CD4-positive, alpha-beta T cell treated with Interleukin-2 at 100 ng/mL for 4 hours (primary cell): ENCODE results near the gene URM1.

Experiments used
- DNase-seq: peaks from one replicate; pipeline ENCODE4 v3.0.0-alpha.2; 2020; ENCODE audit warnings: low spot score

The URM1 gene

DNA sequence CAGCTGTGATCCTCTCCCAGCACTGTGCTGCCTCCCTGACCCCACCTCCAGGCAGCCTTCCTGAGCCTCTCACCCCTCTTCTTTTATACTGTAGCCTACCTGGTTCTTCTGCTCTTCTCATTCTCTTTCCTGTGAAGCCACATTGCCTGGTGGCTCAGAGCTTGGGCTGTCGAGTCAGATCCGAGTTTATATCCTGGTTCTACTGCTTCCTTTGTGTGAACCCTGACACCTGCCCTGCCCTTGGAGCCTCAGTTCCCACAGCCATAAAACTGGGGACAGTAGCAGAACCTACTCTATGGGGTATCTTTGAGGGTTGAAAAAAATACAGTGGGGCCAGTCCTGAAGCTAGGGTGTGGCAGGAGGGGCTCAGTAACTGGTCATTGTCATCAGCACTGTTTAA is 22.0 kb upstream of the URM1 start:
- DNase-seq: no peak

DNA sequence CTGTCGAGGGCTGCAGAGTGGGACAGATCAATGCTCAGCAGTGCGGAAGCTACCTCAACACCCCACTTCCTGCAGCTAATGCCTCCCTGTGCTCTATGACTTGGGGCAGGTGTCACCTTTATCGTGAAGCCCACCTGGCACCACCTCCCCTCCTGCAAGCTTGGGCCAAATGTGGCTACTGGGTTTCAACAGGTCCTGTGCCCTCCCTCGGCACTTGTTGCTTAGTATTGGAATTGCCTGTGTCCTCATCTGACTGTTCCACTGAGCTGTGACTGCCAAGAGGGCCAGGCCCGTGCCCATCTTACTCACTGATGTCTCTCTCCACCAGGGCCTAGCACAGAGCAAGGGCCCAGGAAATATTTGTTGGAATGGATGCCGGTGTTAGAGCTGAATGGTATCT is 21.4 kb upstream of the URM1 start:
- no peak for DNase-seq

DNA sequence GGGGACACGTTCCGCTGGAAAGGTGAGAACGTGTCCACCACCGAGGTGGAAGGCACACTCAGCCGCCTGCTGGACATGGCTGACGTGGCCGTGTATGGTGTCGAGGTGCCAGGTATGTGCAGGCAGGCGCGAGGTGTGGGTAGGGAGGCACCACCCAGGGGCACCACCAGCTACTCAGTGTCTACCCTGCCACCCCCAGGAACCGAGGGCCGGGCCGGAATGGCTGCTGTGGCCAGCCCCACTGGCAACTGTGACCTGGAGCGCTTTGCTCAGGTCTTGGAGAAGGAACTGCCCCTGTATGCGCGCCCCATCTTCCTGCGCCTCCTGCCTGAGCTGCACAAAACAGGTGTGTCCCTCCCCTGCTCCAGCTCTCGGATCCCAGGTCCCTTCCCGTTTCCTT is 15.7 kb upstream of the URM1 start:
- no peak for DNase-seq

DNA sequence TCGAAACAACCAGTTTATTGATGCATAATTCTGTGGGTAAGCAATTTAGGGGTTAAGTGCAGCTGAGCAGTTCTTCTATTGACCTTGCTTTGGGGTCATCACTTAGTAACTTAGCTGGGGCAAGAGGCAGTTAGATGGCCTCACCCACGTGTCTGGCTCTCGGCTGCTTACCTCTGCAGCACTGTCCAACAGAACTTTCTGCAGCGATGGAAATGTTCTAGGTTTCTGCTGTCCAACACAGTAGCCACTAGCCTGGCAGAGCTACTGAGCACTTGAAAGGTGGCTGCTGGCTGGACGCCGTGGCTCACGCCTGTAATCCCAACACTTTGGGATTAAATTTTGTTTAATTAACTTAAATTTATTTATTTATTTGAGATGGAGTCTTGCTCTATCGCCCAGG is 13.1 kb upstream of the URM1 start:
- DNase-seq: no peak

DNA sequence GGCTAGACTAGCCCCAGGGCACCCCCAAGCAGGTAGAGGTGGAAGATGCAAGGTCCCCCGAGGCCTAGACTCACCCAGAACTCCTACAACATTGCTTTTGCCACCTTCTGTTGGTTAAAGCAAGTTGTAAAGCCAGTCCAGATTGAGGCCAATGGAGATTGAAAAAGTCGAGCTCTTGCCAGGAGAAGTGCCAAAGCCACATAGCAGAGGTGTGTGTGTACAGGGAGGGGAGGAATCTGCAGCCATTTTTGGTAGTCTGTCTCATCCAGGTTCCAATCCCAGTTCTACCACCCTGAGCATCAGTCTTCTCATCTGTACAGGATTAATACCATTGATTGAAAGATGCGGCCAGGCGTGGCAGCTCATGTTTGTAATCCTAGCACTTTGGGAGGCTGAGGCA is 12.3 kb upstream of the URM1 start:
- no peak for DNase-seq

DNA sequence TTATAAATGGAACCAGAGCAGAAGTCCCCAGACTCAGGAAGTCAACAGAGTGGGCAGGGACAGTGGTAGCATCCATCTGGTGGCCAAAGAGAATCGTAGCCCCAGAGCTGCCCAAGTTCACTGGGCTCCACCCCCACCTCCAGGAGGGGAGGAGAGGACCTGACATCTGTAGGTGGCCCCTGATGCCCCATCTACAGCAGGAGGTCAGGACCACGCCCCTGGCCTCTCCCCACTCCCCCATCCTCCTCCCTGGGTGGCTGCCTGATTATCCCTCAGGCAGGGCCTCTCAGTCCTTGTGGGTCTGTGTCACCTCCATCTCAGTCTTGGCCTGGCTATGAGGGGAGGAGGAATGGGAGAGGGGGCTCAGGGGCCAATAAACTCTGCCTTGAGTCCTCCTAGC is 10.3 kb upstream of the URM1 start:
- no peak for DNase-seq

DNA sequence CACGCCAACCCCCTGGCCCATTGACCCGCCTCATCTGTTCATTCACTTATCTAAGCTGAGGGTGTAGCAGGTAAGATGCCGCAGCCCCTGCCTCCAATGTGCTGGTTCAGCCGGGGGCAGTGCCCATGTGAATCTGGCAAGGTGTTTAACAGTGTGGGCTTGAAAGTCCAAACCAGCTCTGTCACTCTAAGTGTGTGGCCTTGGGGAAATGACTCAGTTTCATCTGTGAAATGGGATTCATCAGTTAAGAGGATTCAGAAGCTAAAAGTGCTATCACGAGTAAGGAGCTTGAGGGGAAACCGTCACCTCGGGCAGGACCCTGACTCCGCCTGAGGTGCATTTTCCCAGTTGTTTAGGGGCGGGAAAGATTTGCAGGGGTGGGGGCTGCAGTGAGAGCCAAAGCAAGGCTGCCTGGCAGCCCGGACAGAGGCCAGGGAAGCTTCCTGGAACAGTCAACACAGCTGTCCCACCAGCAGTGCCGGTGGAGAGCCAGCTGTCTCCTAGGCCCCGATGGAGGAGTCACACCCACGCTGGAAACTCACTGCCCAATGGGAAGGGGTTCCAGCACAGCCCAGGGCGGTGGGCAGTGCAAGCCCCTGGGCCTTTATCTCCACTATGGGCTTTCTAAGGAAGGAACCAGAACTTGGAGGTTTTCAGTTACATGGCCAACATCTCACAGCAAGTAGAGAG is 9.7 kb upstream of the URM1 start:
- no peak for DNase-seq

DNA sequence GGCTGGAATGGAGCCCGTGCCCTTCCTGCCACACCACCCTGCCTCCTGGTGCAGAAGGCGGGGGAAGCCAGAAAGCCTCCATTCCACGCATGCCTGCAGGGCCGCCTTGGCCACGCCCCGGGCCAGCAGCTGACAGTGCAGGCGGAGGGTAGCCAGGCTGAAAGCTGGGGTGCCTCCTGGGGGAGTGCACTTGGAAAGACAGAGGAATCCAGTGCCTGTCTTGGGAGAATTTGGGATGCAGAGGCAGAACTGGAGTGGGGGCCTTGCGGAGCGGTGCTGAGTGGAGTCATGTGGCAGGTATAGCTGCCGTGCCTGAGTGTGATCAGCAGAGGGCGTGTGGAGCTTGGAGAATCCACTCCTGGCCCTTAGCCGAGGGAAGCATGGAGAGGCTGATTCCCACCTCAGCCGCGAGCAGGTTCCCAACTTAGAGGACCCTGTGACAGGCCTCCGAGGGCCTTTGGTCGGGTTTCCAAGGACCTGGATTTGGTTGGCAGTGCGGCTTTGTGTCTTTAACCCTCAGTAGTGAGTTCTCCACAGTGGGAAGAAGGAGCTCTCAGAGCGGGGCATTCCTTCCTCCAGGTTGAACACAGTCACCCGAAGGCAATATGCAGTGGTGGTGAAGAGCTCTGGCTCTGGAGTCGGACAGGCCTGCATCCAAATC is 9.1 kb upstream of the URM1 start:
- DNase-seq: peak; percentile 70

DNA sequence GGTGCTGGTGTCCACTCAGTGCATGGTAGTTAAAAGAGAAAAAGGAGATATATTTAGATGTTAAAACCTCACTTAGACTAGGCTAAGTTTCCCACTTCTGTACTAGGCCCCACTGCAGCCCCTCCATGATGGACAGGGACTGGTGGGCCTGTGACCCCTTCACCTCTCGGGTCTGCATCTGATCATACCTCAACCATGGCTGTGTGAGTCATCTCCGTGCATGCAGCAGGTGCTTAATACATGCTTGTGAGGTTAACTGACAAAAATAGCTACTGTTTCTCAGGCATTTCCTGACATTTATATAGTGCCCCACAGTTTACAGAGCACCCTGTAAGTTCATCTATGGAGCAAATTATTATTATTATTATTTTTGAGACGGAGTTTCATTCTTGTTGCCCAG is 8.4 kb upstream of the URM1 start:
- no peak for DNase-seq

DNA sequence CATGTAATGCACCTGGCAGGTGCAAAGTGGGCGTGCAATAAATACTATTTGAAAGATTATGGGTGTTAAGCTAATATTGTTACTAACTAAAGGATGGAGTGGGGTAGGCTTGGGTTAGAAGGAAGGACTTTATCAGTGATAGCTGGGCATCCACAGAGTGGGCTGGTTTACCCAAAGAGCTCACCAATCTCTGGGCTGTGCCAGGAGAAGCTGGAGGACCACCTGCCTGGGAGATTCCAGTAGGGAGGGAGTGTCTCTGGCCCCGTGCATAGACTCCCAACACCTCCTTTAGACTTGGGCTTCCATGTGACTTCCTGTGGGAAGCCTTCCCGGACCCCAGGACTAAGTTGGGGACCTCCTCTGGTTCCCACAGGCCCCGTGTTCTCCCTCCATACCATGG is 5.6 kb upstream of the URM1 start:
- no peak for DNase-seq

DNA sequence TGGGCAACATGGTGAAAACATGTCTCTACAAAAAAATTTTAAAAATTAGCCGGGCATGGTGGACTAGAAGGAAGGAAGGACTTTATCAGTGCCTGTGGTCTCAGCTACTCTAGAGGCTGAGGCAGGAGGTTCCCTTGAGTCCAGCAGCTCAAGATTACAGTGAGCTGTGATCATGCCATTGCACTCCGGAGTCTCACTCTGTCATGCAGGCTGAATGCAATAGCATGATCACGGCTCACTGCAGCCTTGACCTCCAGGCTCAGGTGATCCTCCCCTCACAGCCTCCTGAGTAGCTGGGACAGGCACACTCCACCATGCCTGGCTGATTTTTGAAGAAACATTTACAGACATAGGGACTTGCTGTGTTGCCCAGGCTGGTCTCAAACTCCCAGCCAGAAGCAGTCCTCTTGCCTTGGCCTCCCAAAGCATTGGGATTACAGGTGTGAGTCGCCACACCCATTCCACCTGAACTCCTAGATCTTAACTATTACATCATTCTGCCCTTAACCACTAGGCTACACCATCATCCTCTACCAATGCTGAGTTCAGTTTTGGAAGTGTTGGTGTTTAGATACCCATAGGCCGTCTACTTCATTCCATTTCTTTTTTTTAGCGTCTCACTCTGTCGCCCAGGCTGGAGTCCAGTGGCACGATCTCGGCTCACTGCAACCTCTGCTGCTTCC is 2.0 kb upstream of the URM1 start:
- DNase-seq: no peak

DNA sequence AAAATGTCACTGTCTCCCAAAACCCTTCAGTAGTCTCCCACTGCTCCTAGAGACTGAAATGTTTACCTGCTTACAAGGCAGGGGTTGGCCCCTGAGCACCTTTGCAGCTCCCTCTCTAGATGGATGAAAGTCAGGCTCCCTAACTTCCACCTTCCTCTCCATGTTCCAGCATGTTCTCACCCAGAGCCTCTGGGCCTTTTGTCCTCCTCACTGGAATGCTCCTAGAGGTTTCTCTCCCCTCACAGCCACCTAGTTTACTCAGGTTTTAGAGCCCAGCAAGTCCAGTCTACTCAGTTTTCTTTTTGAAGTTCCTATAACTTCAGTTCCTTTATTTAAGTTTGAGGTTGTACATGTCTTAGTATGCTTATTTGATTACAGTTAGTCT is 815 bp upstream of the URM1 start:
- no peak for DNase-seq

DNA sequence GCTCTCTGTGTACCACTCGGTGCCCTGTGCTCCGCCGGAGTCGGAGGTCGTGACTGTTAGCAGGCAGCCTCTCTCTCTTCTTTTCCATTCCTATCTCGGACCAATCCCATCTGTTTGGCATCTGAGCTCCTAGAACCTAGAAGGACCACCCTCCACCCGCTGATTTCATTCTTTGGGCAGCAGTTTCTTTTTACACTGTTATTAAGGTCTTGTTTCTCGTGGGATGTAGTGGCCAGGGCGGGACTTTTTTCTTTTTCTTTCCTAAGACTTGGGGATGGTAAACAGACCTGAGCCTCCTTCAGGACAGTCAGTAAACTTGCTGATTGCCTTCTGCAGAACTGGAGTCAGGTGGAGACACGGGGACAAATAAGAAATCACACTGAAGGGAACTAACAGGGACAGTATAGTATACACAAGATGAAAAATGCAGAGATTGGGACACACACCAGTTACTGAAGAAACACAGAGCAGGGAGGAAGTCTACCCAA is 500 bp downstream of the URM1 start:
- DNase-seq: no peak

DNA sequence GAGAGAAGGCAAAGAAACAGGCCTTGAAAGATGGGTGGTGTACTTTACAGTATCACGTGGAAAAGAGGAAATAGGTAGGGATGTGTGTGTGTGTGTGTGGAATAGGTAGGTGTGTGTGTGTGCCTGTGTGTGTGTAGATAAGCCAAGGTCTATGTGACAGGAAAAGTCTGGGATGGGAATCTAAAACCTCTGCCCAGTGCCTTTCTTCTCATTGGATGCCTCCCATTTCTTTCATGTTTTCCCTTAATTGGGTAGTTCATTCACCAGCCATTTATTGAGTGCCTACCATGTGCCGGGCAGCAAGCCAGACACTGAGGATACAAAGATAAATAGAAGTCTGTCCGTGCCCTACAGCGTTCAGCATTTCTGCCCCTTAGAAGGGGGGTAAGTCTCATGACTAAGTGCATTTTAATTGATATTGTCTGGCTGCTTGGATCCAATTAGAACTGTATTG is 1.0 kb downstream of the URM1 start:
- DNase-seq: no peak

DNA sequence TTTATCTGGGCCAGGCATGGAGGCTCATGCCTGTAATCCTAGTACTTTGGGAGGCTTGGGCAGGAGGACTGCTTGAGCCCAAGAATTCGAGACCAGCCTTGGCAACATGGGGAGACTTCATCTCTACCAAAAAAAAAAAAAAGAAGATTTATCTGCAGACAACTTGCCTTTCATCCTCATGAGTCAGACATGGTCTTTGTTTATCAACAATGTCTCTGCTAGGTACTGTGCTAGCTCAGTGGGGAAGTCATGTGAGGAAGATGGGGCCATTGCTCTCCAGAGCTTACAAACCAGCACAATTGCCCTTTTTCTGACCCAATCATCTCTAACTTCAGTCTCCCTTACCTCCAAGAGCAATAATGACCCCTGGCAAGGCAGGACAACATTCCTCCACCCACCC is 1.6 kb downstream of the URM1 start:
- DNase-seq: no peak

DNA sequence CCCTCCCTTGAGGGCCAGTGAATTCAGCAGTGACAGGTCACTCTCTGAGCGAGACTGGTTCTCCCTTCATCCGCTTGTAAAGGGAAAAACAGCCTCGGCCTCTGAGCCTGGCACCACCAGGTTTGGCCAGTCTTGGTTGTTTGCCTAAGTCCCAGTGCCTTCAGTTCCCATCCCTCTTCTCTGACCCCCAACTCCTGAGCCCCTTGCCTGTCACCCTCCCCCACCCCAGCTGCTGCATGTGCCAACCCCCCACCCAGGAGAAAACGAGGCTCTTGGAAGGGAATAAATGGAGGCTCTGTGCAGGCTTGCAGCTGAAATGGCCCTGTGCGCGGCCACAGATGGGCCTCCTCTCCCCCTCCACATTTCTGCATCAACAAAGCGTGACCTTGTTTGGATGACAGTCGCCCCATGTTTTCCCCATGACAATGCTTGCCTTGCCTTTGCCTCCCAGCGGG is 3.1 kb downstream of the URM1 start:
- DNase-seq: no peak

DNA sequence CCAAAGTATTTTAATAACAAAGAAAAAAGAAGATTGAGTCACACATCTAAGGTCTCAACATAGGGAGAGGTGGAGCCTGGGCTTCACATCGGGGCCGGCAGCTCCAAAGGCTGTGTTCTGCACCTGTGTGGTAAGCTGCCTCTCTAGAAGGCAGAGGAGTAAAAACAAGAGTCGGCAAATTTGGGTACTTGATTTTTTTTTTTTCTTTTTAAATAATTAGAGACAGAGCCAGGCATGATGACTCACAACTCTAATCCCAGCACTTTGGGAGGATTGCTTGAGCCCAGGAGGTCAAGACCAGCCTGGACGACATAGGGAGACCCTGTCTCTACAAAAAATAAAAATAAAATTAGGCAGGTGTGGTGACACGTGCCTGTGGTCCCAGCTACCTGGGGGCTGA is 4.7 kb downstream of the URM1 start:
- no peak for DNase-seq

DNA sequence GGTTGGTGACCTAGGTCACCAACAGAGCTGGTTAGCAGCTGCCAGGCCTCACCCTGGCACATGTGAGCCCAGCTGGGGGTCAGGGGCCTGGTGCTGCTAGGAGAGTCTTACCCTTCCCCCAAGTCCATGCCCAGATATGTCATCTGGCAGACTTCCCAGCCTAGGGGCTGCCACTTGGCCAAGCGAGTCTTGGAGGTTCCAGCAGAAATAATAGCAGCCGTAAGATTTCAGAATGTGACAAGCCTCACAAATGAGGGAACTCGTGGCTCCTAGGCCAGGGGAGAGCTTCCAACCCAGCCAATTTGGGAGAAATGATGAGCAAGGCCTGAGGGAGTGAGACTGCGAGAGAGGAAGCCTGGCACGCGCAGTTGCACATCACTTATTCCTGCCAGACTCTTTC is 11.1 kb downstream of the URM1 start:
- DNase-seq: no peak

DNA sequence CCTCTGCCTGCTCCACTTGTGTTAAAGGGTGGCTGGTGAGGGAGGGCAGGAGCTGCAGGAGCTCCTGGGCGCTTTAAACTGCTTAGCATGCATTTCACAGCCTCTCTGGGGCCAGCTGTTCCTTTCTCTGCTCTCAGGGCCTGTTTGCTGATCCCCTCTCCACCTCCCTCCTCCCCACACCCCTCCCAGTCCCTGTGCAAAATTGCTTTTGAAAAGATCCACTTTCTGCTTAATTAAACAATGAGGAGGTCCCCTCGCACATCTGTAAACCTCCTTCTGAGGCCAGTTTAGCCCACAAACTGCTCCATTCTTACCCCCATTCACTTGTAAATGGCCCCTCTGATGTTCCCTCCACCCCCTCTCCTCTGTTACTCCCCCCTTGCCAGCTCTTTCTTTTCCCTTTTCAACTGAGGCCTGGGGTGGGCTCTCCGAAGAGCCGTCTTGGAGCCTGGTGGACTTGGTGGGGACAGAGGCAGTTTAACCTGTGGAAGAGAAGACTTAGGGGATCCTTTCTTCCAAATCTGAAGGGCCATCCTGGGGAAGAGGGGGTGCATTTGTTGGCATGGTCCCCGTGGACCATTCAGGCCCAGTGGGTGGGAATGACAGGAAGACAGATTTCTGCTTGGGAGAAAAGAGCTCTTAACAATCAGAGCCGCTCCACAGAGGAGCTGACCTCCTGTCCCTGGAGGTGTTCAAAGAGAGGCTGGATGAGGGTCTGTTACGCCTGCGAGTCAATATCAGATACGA is 12.0 kb downstream of the URM1 start:
- no peak for DNase-seq

DNA sequence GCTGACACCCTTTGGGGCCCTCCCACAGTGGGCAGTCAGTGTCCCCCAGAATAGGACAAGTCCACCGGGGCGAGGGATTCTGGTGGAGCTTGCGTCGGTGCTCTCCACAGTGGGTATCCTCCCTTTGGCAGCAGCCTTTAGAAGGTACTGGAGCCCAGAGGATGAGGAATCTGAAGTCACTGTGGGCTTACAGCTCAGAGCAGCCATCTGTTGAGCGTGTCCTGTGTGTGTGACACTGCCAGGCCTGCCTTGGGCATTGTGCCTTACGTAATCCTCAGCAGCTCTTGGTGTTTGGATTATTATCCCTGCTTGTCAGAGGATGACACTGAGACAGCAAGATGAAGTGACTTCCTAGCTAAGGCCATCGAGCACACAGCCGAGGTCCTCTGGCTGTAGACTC is 12.6 kb downstream of the URM1 start:
- DNase-seq: no peak

DNA sequence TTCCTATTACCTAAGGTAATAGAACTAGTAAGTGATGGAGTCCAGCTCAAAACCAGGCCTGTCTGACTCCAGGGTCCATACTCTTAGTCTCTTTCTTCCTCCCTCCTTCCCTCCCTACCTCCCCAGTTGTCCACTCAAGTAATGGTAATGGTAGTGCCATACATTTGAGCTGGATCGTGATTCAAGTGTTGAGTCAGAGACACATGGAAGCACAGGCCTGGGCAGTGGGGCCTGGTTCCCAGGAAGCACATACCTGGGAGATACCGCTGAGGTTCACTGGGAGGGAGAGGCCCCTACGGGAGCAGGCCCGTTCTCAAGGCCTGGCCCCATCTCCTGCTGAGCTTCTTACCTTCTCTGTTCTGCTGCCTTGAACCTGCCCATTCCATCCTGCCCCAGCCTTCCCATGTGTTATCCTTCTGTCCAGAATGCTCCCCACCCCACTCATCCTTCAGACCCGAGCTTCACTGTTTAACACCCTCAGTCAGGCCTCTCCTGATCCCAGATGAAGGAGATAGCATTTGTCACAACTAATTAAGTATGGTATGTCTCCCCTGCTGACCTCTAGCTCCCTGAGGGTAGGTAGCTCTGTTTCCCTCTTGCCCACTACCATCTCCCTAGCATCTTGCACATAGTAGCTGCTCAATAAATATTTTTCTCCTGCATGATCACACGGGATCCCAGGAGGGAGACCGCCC is 13.8 kb downstream of the URM1 start:
- no peak for DNase-seq
